H1 (cell line): Measurements from ENCODE around the gene CROCC2.

Source experiments
- ATF2 ChIP-seq: IDR thresholded peaks from 2 replicates; pipeline ENCODE4 v1.6.1; 2012; ENCODE audit warnings: low read length, inconsistent platforms
- BCL11A ChIP-seq, 2 experiments: IDR thresholded peaks; one replicate each; pipeline ENCODE4 v1.6.1; 2011; ENCODE audit warnings: low read depth in 2 of 2, low read length in 2 of 2, mild to moderate bottlenecking in 2 of 2
- BRCA1 ChIP-seq: IDR thresholded peaks from 2 replicates; pipeline ENCODE4 v1.6.1; 2012; ENCODE audit warnings: low read depth, low read length, improper control_type of control experiment
- CTCF ChIP-seq, 3 experiments: IDR thresholded peaks; 1 replicate in 2 of 3; 2 replicates in 1 of 3; pipeline versions ENCODE4 v1.5.1 to v1.6.1; 2011; ENCODE audit warnings: low read length in 3 of 3, mild to moderate bottlenecking in 3 of 3, inconsistent platforms in 2 of 3, low read depth in 1 of 3, moderate library complexity in 1 of 3; ENCODE audit not compliant: insufficient read depth in 1 of 3; ENCODE audit errors: control extremely low read depth in 1 of 3
- EZH2 ChIP-seq: fragments of 200-600 bp; sonication (generic); IDR thresholded peaks from 2 replicates; pipeline ENCODE4 v1.7.1; 2012; ENCODE audit warnings: low read depth, mild to moderate bottlenecking, moderate library complexity, low read length, inconsistent platforms; ENCODE audit not compliant: severe bottlenecking
- MAX ChIP-seq: IDR thresholded peaks from 2 replicates; pipeline ENCODE4 v1.6.1; 2012; ENCODE audit warnings: inconsistent platforms
- POLR2A ChIP-seq, 2 experiments: IDR thresholded peaks; 1 replicate in 1 of 2; 2 replicates in 1 of 2; pipeline ENCODE4 v1.6.1; 2011; ENCODE audit warnings: low read depth in 2 of 2, low read length in 2 of 2, mild to moderate bottlenecking in 2 of 2; ENCODE audit errors: control extremely low read depth in 1 of 2
- POLR2AphosphoS5 ChIP-seq: IDR thresholded peaks from 2 replicates; pipeline ENCODE4 v1.6.1; 2011; ENCODE audit warnings: low read depth, low read length
- SAP30 ChIP-seq: fragments of 300-600 bp; sonication (generic); IDR thresholded peaks from 2 replicates; pipeline ENCODE4 v1.7.1; 2012; ENCODE audit warnings: low read length, moderate library complexity, mild to moderate bottlenecking, inconsistent platforms; ENCODE audit not compliant: insufficient read depth, insufficient replicate concordance
- TAF1 ChIP-seq: IDR thresholded peaks from 2 replicates; pipeline ENCODE4 v1.6.1; 2011; ENCODE audit warnings: mild to moderate bottlenecking, low read depth, low read length
- USF2 ChIP-seq: IDR thresholded peaks from 2 replicates; pipeline ENCODE4 v1.6.1; 2011; ENCODE audit warnings: low read length, improper control_type of control experiment

- TF ChIP-seq CTCF (IDR thresholded peaks at IDR 0.05; ENCODE audit: control extremely low read depth in 1 of 3, insufficient read depth in 1 of 3, low read depth in 1 of 3, low read length in 3 of 3) (no peak), USF2 (no peak), POLR2A (IDR thresholded peaks at IDR 0.05; ENCODE audit: control extremely low read depth in 1 of 2, low read depth in 2 of 2, low read length in 2 of 2) (no peak), TAF1 (no peak), ATF2 (no peak), BRCA1 (no peak), EZH2 (no peak), POLR2AphosphoS5 (no peak), MAX (no peak), SAP30 (no peak), BCL11A (IDR thresholded peaks at IDR 0.05; ENCODE audit: low read depth in 2 of 2, low read length in 2 of 2) (no peak)
Measured at GRCh38 chr2:240926516-240927389, 20.6 kb downstream of the CROCC2 start.
